CD4-positive, alpha-beta T cell treated with Interleukin-17A for 4 hours (primary cell): ENCODE data around the gene VAT1.
"Not testable (repeated sequence)": the region's sequence is repeated elsewhere in the genome, so short reads cannot be mapped to it uniquely, and the experiment has no call there.

Source experiments
- DNase-seq: peaks from one replicate; pipeline ENCODE4 v3.0.0-alpha.2; 2020; ENCODE audit warnings: mixed read lengths

The VAT1 gene

GRCh38 chr17:43003542-43004172 is 18.5 kb downstream of the VAT1 start:
- no peak for DNase-seq

DNA sequence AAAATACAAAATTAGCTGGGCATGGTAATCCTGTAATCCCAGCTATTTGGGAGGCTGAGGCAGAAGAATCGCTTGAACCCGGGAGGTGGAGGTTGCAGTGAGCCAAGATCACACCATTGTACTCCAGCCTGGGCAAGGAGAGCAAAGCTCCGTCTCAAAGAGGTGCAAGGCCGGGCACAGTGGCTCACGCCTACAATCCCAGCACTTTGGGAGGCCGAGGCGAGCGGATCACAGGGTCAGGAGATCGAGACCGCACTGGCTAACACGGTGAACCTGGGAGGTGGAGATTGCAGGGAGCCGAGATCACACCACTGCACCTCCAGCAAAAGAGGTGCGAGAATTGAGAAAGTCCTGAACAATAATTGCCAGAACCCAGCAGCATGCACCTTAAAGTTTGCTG is 21.3 kb downstream of the VAT1 start:
- not testable (repeated sequence) for DNase-seq

DNA sequence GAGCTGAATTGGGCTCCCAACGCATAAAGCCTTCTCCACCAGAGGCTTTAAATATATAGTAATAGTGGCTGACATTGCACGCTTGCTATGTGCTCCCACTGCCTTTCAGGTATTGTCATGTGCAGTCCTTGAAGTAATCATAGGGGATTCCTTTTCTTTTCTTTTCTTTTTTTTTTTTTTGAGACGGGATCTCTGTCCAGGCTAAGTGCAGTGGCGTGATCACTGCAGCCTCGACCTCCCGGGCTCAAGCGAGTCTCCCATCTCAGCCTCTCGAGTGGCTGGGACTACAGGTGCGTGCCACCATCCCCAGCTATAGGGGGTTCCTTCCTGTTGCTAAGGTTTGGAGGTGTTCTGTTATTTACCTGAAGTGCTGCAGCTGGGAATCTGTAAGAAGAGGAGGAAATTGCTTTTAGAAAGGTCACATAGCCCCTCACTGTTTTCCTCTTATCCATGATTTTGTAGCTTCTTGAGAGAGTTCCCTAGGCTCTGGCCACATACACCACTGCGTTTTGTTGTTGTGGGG is 23.1 kb downstream of the VAT1 start:
- no peak for DNase-seq

DNA sequence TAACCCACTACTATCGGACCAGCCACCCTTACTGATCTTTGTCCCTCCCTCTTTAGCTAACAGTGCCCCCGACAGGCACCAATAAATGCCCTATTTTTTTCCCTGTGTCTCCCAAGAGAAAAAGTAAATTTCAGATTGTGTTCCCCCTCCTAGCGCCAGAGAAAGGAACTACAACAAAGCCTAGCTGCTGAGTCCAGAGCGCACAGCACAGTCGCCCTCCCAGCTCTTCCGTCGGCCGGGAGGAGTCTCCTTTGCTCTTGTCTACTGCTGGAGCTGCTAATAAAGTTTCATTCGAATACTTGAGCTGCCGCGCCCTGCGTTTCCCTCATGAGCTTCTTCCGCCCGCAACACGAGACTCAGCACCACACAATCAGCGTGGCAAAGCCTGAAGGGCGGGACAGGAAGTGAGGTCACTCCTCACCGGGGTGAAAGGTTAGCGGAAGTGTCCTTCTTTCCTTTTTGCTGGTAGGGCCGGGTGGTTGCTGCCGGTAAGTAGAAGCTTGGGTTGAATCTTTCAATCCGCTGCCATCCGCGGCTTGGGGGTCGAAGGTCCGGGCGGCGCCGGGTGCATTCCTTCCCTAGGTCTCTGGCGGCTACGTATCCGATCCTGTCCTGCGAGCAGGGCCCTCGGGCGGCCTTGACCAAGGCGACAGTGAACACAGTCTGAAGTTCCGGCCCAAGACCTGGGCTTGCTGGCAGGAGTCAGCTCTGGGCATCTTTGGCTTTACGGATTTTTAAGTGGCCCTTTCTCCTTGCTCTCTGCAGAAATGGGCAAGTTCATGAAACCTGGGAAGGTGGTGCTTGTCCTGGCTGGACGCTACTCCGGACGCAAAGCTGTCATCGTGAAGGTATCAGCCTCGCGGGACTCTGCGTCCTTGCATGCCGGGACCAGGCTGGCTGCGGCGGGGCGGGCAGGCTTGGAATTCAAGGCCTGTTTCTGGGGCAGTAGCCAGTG is 23.9 kb downstream of the VAT1 start, which contains the start of gene RPL27:
Gene RPL27, plus strand, starts transcription at position 436 of the 955 bp plus-strand sequence. Its CDS starts 332 bp downstream, at position 768.
- peak; percentile 98 for DNase-seq

GRCh38 chr17:42997390-42997983 is 24.7 kb downstream of the VAT1 start:
- DNase-seq, result no peak

DNA sequence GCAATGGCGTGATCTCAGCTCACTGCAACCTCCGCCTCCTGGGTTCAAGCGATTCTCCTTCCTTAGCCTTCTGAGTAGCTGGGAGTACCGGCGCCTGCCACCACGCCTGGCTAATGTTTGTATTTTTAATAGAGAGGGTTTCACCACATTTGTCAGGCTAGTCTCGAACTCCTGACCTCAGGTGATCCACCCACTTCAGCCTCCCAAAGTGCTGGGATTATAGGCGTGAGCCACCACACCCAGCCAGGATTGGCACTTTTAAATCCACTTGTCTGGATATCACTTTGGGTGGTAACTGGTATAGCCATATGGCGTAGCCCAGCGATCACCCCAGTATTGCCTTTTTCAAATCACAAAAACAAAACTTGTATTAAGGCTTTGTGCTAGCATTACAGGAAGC is 28.3 kb downstream of the VAT1 start:
- not testable (repeated sequence) for DNase-seq

GRCh38 chr17:42992872-42993271 is 29.3 kb downstream of the VAT1 start:
- DNase-seq, result no peak

DNA sequence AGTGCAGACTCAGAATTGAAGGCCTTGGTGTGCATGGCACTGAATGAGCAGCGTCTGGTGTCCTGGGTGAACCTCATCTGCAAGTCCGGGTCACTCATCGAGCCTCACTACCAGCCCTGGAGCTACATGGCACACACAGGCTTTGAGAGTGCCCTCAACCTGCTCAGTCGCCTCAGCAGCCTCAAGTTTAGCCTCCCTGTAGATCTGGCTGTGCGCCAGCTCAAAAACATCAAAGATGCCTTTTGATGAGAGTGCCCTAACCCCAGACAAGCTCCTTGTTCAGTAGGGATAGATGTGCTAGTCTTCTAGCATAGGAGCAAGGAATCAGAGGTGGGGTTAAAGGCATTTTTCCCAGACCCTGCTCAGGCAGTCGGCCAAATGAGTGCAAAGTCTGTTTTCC is 30.7 kb downstream of the VAT1 start:
- no peak for DNase-seq

GRCh38 chr17:42989726-42990652 is 32.2 kb downstream of the VAT1 start:
- no peak for DNase-seq

GRCh38 chr17:42989141-42989540 is 33.0 kb downstream of the VAT1 start:
- DNase-seq, result no peak

- no peak for DNase-seq
These were observed 37.0 kb downstream of the VAT1 start for GRCh38 chr17:42985225-42985624.

DNA sequence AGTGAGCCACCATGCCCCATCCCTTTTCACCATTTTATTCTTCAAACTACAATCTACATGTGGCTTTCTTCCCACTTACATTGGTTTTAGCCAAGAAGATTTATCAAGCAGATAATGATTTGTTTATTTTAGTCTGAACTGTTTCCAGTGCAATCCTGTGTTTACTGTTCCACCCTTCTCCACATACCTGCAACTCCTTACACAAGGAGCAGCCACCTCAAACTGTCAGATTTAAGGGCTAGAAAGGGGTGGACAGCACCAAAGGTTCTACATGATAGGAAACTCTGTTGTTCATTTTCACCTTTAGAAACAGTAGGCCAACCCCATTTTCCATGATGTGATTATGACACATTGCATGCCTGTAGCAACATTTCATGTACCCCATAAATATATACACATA is 39.9 kb downstream of the VAT1 start:
- no peak for DNase-seq

- peak; percentile 58 for DNase-seq
These were observed 41.3 kb downstream of the VAT1 start for GRCh38 chr17:42980766-42981397.

DNA sequence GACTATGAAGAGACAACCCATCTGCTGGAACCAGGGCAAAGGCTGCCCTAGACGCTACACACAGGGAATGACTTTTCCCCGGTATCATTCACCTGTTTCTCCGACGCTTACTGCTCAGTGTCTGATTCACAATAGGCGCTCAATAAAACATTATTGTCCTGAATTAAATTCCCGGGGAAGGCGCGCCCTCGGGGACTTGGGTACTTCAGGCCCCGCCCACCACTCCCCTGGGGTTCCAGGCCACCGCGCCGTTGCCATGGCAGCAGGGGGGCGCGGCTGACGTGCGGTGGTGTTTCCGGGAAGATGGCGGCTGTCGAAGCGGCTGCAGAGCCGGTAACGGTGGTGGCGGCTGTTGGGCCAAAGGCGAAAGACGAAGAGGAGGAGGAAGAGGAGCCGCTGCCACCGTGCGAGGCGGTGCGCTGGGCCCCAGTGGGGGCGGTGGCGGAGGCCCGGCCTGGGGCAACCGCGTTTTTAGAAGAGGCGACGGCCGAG is 41.9 kb downstream of the VAT1 start, which contains the start of gene RUNDC1:
Gene RUNDC1, plus strand, starts transcription at position 292 of the 492 bp plus-strand sequence. Its CDS starts 12 bp downstream, at position 304.
- peak; percentile 95 for DNase-seq

DNA sequence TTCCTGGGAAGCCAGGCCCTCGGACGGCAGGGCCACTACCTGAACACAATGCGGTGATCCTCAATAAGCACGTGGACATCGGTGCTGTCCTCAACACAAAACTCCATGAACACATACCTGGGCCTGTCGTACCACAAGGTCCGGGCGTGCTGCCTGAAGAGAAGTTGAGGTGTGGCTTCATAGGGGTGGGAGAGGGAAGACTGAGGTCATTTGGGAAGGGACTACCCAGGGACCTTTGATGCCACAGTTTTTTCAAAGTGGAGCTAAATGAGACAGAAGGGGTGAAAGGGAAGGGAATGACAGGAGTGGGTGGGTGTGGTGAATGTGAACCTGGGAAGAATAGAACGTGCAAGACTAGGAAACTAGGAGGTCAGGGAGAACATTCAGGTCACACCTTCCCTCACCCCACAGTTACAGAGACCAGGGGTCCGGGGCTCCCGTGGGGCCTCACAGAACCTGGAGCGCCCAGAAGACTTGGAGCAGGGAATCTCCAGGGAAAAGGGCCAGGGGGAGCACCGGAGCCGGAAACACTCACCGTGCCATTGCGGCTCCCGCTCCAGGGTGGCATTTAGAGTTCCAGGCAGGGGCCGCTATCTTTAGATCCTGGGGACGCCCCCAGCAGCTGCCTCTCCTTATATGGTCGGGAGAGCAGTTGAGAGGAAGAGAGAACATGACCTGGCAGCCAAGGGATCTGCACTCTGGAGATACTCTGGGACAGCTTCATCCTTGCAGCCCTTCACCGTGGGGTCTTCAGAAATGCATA is 42.5 kb downstream of the VAT1 start, which contains the start of gene PTGES3L:
Gene PTGES3L, minus strand, starts transcription at position 570 of the 763 bp plus-strand sequence. Its CDS starts 27 bp downstream, at position 543.
- no peak for DNase-seq

GRCh38 chr17:42975701-42976100 is 46.5 kb downstream of the VAT1 start:
- not testable (repeated sequence) for DNase-seq

DNA sequence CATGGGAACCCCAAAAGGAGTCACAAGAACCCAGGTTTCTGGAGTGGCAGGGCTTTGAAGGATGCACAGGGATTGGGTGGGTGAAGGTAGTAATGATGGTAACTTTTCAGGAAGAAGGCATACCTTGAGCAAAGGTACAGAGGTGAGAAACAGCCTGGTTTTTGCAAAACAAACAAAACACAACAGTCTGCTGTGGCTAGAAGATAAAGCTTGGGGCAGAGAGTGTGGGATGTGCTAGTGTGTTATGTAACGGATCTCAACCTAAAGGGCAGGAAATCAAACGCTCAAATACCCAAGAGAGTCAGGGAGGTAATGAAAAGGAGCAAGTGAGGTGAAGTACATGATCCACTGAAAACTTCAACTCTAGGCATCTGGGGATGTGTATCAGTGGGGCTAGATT is 46.9 kb downstream of the VAT1 start:
- no peak for DNase-seq

DNA sequence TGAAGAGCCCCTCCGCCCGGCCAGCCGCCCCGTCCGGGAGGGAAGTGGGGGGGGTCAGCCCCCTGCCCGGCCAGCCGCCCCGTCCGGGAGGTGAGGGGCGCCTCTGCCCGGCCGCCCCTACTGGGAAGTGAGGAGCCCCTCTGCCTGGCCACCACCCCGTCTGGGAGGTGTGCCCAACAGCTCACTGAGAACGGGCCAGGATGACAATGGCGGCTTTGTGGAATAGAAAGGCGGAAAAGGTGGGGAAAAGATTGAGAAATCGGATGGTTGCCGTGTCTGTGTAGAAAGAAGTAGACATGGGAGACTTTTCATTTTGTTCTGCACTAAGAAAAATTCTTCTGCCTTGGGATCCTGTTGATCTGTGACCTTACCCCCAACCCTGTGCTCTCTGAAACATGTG is 48.9 kb downstream of the VAT1 start:
- DNase-seq, result not testable (repeated sequence)

GRCh38 chr17:42971589-42971988 is 50.6 kb downstream of the VAT1 start:
- DNase-seq, result no peak

- no peak for DNase-seq
These were observed 53.1 kb downstream of the VAT1 start for GRCh38 chr17:42969001-42969581.
